H1 (cell line): ENCODE measurements around the gene CENPO. TPM values are rescaled to one million over a fixed set of nuclear protein-coding genes. Genes with fewer than 3 reads are reported as not detected.

ENCODE experiments used
- CTCF ChIA-PET: fragments of 300-600 bp; sonication (Branson Sonifier 250); formaldehyde crosslinking; loops from one replicate; lab custom pipeline; 2021; ENCODE audit not compliant: partially characterized antibody; lab: Charles Lee
- POLR2A ChIA-PET: fragments of 300-600 bp; sonication (Branson Sonifier 250); formaldehyde crosslinking; loops from one replicate; lab custom pipeline; 2021; ENCODE audit warnings: inconsistent platforms; ENCODE audit not compliant: partially characterized antibody; lab: Charles Lee
- DNase-seq, 2 experiments: peaks; one replicate each; pipeline versions ENCODE4 v3.0.0 to v3.0.0-alpha.2; 2010 to 2022; ENCODE audit warnings: low spot score in 2 of 2, low read depth in 1 of 2, mixed read lengths in 1 of 2
- FAIRE-seq: peaks from 2 replicates; lab custom pipeline; 2011; peaks lifted over from hg19 to GRCh38; lab: Jason Lieb, UNC
- H2AFZ ChIP-seq: 2 replicates; pipeline ENCODE4 v1.8.1; 2012; ENCODE audit warnings: low read length, inconsistent platforms
- H2AK5ac ChIP-seq: 2 replicates; pipeline ENCODE4 v1.6.1; 2013; ENCODE audit warnings: low read depth, low read length
- H2BK120ac ChIP-seq: replicated peaks from 2 replicates; pipeline ENCODE3; 2013; ENCODE audit warnings: low read depth, low read length, inconsistent platforms
- H2BK12ac ChIP-seq: 2 replicates; pipeline ENCODE4 v1.6.1; 2013; ENCODE audit warnings: low read depth, low read length
- H2BK15ac ChIP-seq: 2 replicates; pipeline ENCODE4 v1.6.1; 2013; ENCODE audit warnings: low read length
- H2BK20ac ChIP-seq: 2 replicates; pipeline ENCODE4 v1.6.1; 2013; ENCODE audit warnings: low read length
- H2BK5ac ChIP-seq: 2 replicates; pipeline ENCODE4 v1.6.1; 2013; ENCODE audit warnings: low read depth, low read length
- H3K14ac ChIP-seq: 2 replicates; pipeline ENCODE4 v1.6.1; 2013; ENCODE audit warnings: inconsistent platforms; ENCODE audit not compliant: insufficient read length
- H3K18ac ChIP-seq: 2 replicates; pipeline ENCODE4 v1.6.1; 2013; ENCODE audit warnings: low read length; ENCODE audit errors: extremely low read depth
- H3K23ac ChIP-seq: 2 replicates; pipeline ENCODE4 v1.6.1; 2013; ENCODE audit warnings: inconsistent platforms; ENCODE audit not compliant: insufficient read length
- H3K23me2 ChIP-seq: 2 replicates; pipeline ENCODE4 v1.6.1; 2013; ENCODE audit warnings: low read depth, low read length
- H3K27ac ChIP-seq: 2 replicates; pipeline ENCODE4 v1.6.1; 2011; ENCODE audit warnings: low read depth, low read length, inconsistent platforms
- H3K27me3 ChIP-seq, 4 experiments: replicated peaks in 1 of 4; 1 replicate in 1 of 4; 2 replicates in 3 of 4; pipeline versions ENCODE4 v1.6.1 to v1.8.1; 2011 to 2013; ENCODE audit warnings: low read length in 3 of 4, mild to moderate bottlenecking in 3 of 4, inconsistent platforms in 2 of 4, mixed read lengths in 2 of 4, moderate library complexity in 1 of 4; ENCODE audit not compliant: control insufficient read depth in 3 of 4, insufficient read depth in 3 of 4; ENCODE audit errors: extremely low read depth in 1 of 4
- H3K36me3 ChIP-seq, 4 experiments: 2 replicates each; pipeline versions ENCODE4 v1.6.1 to v1.8.1; 2011 to 2013; ENCODE audit warnings: mild to moderate bottlenecking in 4 of 4, low read length in 3 of 4, moderate library complexity in 2 of 4, control low read depth in 1 of 4, inconsistent platforms in 1 of 4; ENCODE audit not compliant: insufficient read depth in 4 of 4, control insufficient read depth in 2 of 4
- H3K4ac ChIP-seq: replicated peaks from 2 replicates; pipeline ENCODE3; 2013; ENCODE audit warnings: low read length, low read depth, mixed read lengths, inconsistent platforms; ENCODE audit not compliant: insufficient read length
- H3K4me1 ChIP-seq, 4 experiments: replicated peaks in 1 of 4; 1 replicate in 1 of 4; 2 replicates in 3 of 4; pipeline versions ENCODE4 v1.6.1 to v1.8.1; 2011 to 2013; ENCODE audit warnings: low read length in 3 of 4, inconsistent platforms in 2 of 4, mixed read lengths in 1 of 4; ENCODE audit not compliant: insufficient read depth in 4 of 4, control insufficient read depth in 3 of 4
- H3K4me2 ChIP-seq, 2 experiments: 2 replicates each; pipeline versions ENCODE4 v1.6.1 to v1.8.1; 2011 to 2013; ENCODE audit warnings: low read depth in 2 of 2, low read length in 2 of 2, control low read depth in 1 of 2, inconsistent platforms in 1 of 2, mild to moderate bottlenecking in 1 of 2; ENCODE audit not compliant: insufficient read depth in 1 of 2
- H3K4me3 ChIP-seq, 4 experiments: fragments of 200-600, 300-600 bp in 1 of 4; sonication (generic), shearing (Covaris generic), sonication (Bioruptor Twin) in 1 of 4; 2 replicates each; pipeline versions ENCODE4 v1.5.1 to v1.8.1; 2011 to 2016; ENCODE audit warnings: low read length in 4 of 4, low read depth in 3 of 4, control low read depth in 2 of 4, inconsistent platforms in 2 of 4, mild to moderate bottlenecking in 2 of 4, mixed read lengths in 1 of 4, moderate library complexity in 1 of 4; ENCODE audit not compliant: insufficient read depth in 2 of 4; ENCODE audit errors: extremely low read depth in 1 of 4
- H3K56ac ChIP-seq: replicated peaks from 2 replicates; pipeline ENCODE3; 2013; ENCODE audit warnings: low read depth, mild to moderate bottlenecking, mixed read lengths, low read length, inconsistent platforms; ENCODE audit not compliant: insufficient read length
- H3K79me1 ChIP-seq: 2 replicates; pipeline ENCODE4 v1.6.1; 2013; ENCODE audit warnings: low read depth, low read length, control low read depth
- H3K79me2 ChIP-seq, 2 experiments: 2 replicates each; pipeline versions ENCODE4 v1.6.1 to v1.8.1; 2012 to 2013; ENCODE audit warnings: low read length in 2 of 2, mild to moderate bottlenecking in 2 of 2, inconsistent platforms in 1 of 2; ENCODE audit not compliant: insufficient read depth in 2 of 2, control insufficient read depth in 1 of 2
- H3K9ac ChIP-seq, 4 experiments: replicated peaks in 1 of 4; 1 replicate in 1 of 4; 2 replicates in 3 of 4; pipeline versions ENCODE4 v1.6.1 to v1.8.1; 2011 to 2013; ENCODE audit warnings: low read depth in 3 of 4, low read length in 3 of 4, control low read depth in 2 of 4, mild to moderate bottlenecking in 2 of 4, moderate library complexity in 2 of 4, inconsistent platforms in 1 of 4; ENCODE audit errors: extremely low read depth in 1 of 4
- H3K9me3 ChIP-seq, 2 experiments: 2 replicates each; pipeline versions ENCODE4 v1.6.1 to v1.8.1; 2012 to 2013; ENCODE audit warnings: mild to moderate bottlenecking in 2 of 2, moderate library complexity in 2 of 2, control low read depth in 1 of 2, inconsistent platforms in 1 of 2, low read depth in 1 of 2, low read length in 1 of 2, mixed read lengths in 1 of 2; ENCODE audit not compliant: insufficient read depth in 2 of 2
- H4K20me1 ChIP-seq, 2 experiments: replicated peaks in 1 of 2; 2 replicates each; pipeline versions ENCODE3 to v1.8.1; 2011 to 2013; ENCODE audit warnings: inconsistent platforms in 2 of 2, low read length in 2 of 2, mild to moderate bottlenecking in 1 of 2; ENCODE audit not compliant: insufficient read depth in 2 of 2, control insufficient read depth in 1 of 2
- H4K5ac ChIP-seq: 2 replicates; pipeline ENCODE4 v1.6.1; 2013; ENCODE audit warnings: low read length, low read depth, mixed read lengths, inconsistent platforms; ENCODE audit not compliant: insufficient read length
- H4K8ac ChIP-seq: 2 replicates; pipeline ENCODE4 v1.8.0; 2013; ENCODE audit warnings: mild to moderate bottlenecking, moderate library complexity, low read length, inconsistent platforms; ENCODE audit not compliant: insufficient read depth; ENCODE audit errors: extremely low read depth
- H4K91ac ChIP-seq: replicated peaks from 2 replicates; pipeline ENCODE3; 2013; ENCODE audit warnings: low read length, mixed read lengths, inconsistent platforms; ENCODE audit not compliant: insufficient read length
- CBX5 ChIP-seq: fragments of 300-800, 300-1000 bp; sonication (generic); IDR thresholded peaks from 2 replicates; pipeline ENCODE4 v1.7.1; 2016; ENCODE audit warnings: antibody characterized with exemption, low read length, low read depth
- CTCF ChIP-seq, 3 experiments: IDR thresholded peaks; 1 replicate in 2 of 3; 2 replicates in 1 of 3; pipeline versions ENCODE4 v1.5.1 to v1.6.1; 2011; ENCODE audit warnings: low read length in 3 of 3, mild to moderate bottlenecking in 3 of 3, inconsistent platforms in 2 of 3, low read depth in 1 of 3, moderate library complexity in 1 of 3; ENCODE audit not compliant: insufficient read depth in 1 of 3; ENCODE audit errors: control extremely low read depth in 1 of 3
- RAD21 ChIP-seq, 2 experiments: IDR thresholded peaks in 1 of 2; conservative IDR thresholded peaks in 1 of 2; 2 replicates each; pipeline ENCODE4 v1.6.1; 2011; ENCODE audit warnings: low read depth in 2 of 2, low read length in 2 of 2, improper control_type of control experiment in 1 of 2, inconsistent platforms in 1 of 2, mild to moderate bottlenecking in 1 of 2, moderate library complexity in 1 of 2
- TAF1 ChIP-seq: IDR thresholded peaks from 2 replicates; pipeline ENCODE4 v1.6.1; 2011; ENCODE audit warnings: mild to moderate bottlenecking, low read depth, low read length
- WGBS, 2 experiments: shearing (Covaris generic) in 1 of 2; methylation state at CpG; one replicate each; pipeline versions ENCODE4 v1.1.6 to v1.1.7; 2013 to 2015; ENCODE audit warnings: low lambda C conversion rate in 2 of 2, mixed read lengths in 2 of 2, inconsistent platforms in 1 of 2, low coverage in 1 of 2, missing lambda C conversion rate in 1 of 2; ENCODE audit not compliant: insufficient replicate concordance in 2 of 2, insufficient coverage in 1 of 2, insufficient read length in 1 of 2; ENCODE audit errors: extremely low coverage in 1 of 2, missing lambda C conversion rate in 1 of 2; 5-methylcytosine and 5-hydroxymethylcytosine counted together
- polyA plus RNA-seq, 7 experiments: library from polyadenylated mRNA; depleted of rRNA in 3 of 7; stranded (reverse) in 5 of 7; unstranded in 2 of 7; fragments of >200 nt in 5 of 7; fragments of 200-250 nt in 2 of 7; gene quantifications; 1 replicate in 5 of 7; 2 replicates in 1 of 7; 4 replicates in 1 of 7; pipeline versions ENCODE4 v1.2.1 to v1.2.3, GENCODE V29; 2011 to 2013; ENCODE audit warnings: missing spikeins in 2 of 7, mixed read lengths in 2 of 7
- total RNA-seq: library from RNA; stranded (reverse); fragmentation: NEBNext Ultra II Directional; extraction: Animal tissue kit (Norgen Biotek cat#: 25700); gene quantifications from 2 replicates; pipeline ENCODE4 v1.2.1, GENCODE V29; 2021

The CENPO gene
- total and polyA plus RNA-seq, 2 of the 8 experiments (the other 6 are each of a cell fraction or from before 2014, with no cell fraction given), result 34.4 to 46.3 TPM

- Histone ChIP-seq H3K56ac (no peak overlapping the region), H2BK15ac (no peak overlapping the region), H3K4me2 (no peak overlapping the region), H3K4ac (peak overlapping the region; percentile 55), H3K27ac (no peak overlapping the region), H3K27me3 (no peaks in the 10 kb centered on the region), H4K5ac (no peak overlapping the region), H2BK12ac (no peak overlapping the region), H4K91ac (no peak overlapping the region), H3K4me3 (no peak overlapping the region), H4K20me1 (peaks cover 3% of the 10 kb centered on the region in 2 experiments), H4K8ac (no peak overlapping the region), H2AK5ac (no peak overlapping the region), H3K23me2 (peaks cover 3% of the 10 kb centered on the region; the same call in 1 of the 2 replicates), H3K9me3 (0 out of 4 replicates have a peak, but pooled peaks cover 0 to 3% of the 10 kb centered on the region in 2 experiments), H2AFZ (no peak overlapping the region), H3K9ac (no peak overlapping the region), H2BK5ac (no peak overlapping the region), H3K79me1 (peaks cover 3% of the 10 kb centered on the region; the same call in 1 of the 2 replicates), H3K79me2 (no peaks in the 10 kb centered on the region), H3K14ac (no peak overlapping the region), H3K18ac (peak overlapping the region; percentile 3; the same call in 1 of the 2 replicates), H2BK20ac (0 out of 2 replicates have a peak overlapping the region, but pooled peaks have one; percentile 55), H3K36me3 (peaks cover 4 to 31% (median 24%) of the 10 kb centered on the region in 4 experiments), H2BK120ac (no peak overlapping the region), H3K4me1 (peaks cover 15 to 35% (median 25%) of the 10 kb centered on the region in 4 experiments), H3K23ac (no peak overlapping the region)
- peak in 1 of 2 experiments; percentile 57 for DNase-seq
- FAIRE-seq, result no peak
- ChIA-PET POLR2A (interaction anchor here (0.8 to 3.0 kb wide), 2 partner anchors 10 to 29 kb away, joined by 3 to 13 read pairs; no protein-coding TSS in a partner anchor), CTCF (interaction anchor here (0.6 to 3.8 kb wide), 20 partner anchors 10 to 416 kb away, joined by 3 to 34 read pairs (median 4); no protein-coding TSS in a partner anchor)
- WGBS, 2 experiments, result 94% methylated on average over 12 of the region's 16 CpGs; no CpG with 5 or more reads in 1 of the 2 experiments
- TF ChIP-seq CTCF (IDR thresholded peaks at IDR 0.05; ENCODE audit: control extremely low read depth in 1 of 3, insufficient read depth in 1 of 3, low read depth in 1 of 3, low read length in 3 of 3) (peak; percentile 20 to 66 (median 28); a peak in 3 of 4 replicates), RAD21 (IDR thresholded peaks at IDR 0.05 in 1 of 2, conservative IDR thresholded peaks at IDR 0.05 in 1 of 2; ENCODE audit: low read depth in 2 of 2, low read length in 2 of 2) (peak; percentile 13 to 20; a peak in 2 of 4 replicates), TAF1 (no peak), CBX5 (no peak)
Measured at GRCh38 chr2:24824966-24825882, 32.0 kb downstream of the CENPO start.
